GM18868 (cell line): ENCODE data around the gene ARHGEF19.
"Not testable (repeated sequence)": the region's sequence is repeated elsewhere in the genome, so short reads cannot be mapped to it uniquely, and the experiment has no call there.

Experiments used
- ATAC-seq: cut with Tn5 transposase; IDR thresholded peaks from one replicate; pipeline ENCODE4 v1.9.1; 2021; ENCODE audit warnings: mild to moderate bottlenecking, moderate library complexity; ENCODE audit not compliant: unreplicated experiment

ARHGEF19 gene

GRCh38 chr1:16212251-16212961 lies at the start of gene ARHGEF19:
Gene ARHGEF19 (minus strand): TSS chr1:16212652. CDS start chr1:16209054, 3,598 bp downstream.
- ATAC-seq: no peak

GRCh38 chr1:16262067-16262466 lies 49.6 kb upstream of the ARHGEF19 start:
- no peak for ATAC-seq

- ATAC-seq: no peak
Observed at GRCh38 chr1:16260814-16261213, 48.4 kb upstream of the ARHGEF19 start.

GRCh38 chr1:16258591-16259135 lies 46.2 kb upstream of the ARHGEF19 start:
- ATAC-seq: no peak

GRCh38 chr1:16257968-16258367 lies 45.5 kb upstream of the ARHGEF19 start:
- ATAC-seq: no peak

GRCh38 chr1:16257556-16257955 lies 45.1 kb upstream of the ARHGEF19 start:
- ATAC-seq: not testable (repeated sequence)

- no peak for ATAC-seq
Observed at GRCh38 chr1:16256478-16256877, 44.0 kb upstream of the ARHGEF19 start.

GRCh38 chr1:16254263-16254928 lies 41.9 kb upstream of the ARHGEF19 start:
- no peak for ATAC-seq

GRCh38 chr1:16253332-16253922 lies 41.0 kb upstream of the ARHGEF19 start:
- no peak for ATAC-seq

- no peak for ATAC-seq
Observed at GRCh38 chr1:16252912-16253311, 40.5 kb upstream of the ARHGEF19 start.

GRCh38 chr1:16251381-16251780 lies 38.9 kb upstream of the ARHGEF19 start:
- ATAC-seq: no peak

GRCh38 chr1:16250524-16251251 lies 38.2 kb upstream of the ARHGEF19 start:
- ATAC-seq: no peak

- no peak for ATAC-seq
Observed at GRCh38 chr1:16249596-16250241, 37.3 kb upstream of the ARHGEF19 start.

- peak; percentile 71 for ATAC-seq
Observed at GRCh38 chr1:16248603-16249516, 36.4 kb upstream of the ARHGEF19 start.

- no peak for ATAC-seq
Observed at GRCh38 chr1:16248007-16248436, 35.6 kb upstream of the ARHGEF19 start.

- ATAC-seq: no peak
Observed at GRCh38 chr1:16247441-16247840, 35.0 kb upstream of the ARHGEF19 start.

- ATAC-seq: no peak
Observed at GRCh38 chr1:16246961-16247360, 34.5 kb upstream of the ARHGEF19 start.

GRCh38 chr1:16246239-16246638 lies 33.8 kb upstream of the ARHGEF19 start:
- ATAC-seq: not testable (repeated sequence)

GRCh38 chr1:16245476-16246196 lies 33.2 kb upstream of the ARHGEF19 start:
- no peak for ATAC-seq
